Karpas-422 (cell line): ENCODE results near the gene SH2D3A. TPM values are rescaled to one million over a fixed set of nuclear protein-coding genes. Genes with fewer than 3 reads are reported as not detected.

ENCODE experiments used
- DNase-seq: peaks from one replicate; pipeline ENCODE4 v3.0.0-alpha.2; 2015
- H2AFZ ChIP-seq: fragments of 200-600 bp; sonication (generic); 2 replicates; pipeline ENCODE4 v1.6.1; 2014; ENCODE audit warnings: antibody characterized with exemption, low read length, mixed read lengths
- H3K27ac ChIP-seq: fragments of 200-600 bp; sonication (generic); 2 replicates; pipeline ENCODE4 v1.5.1; 2014; ENCODE audit warnings: mild to moderate bottlenecking, low read length, moderate library complexity
- H3K27me3 ChIP-seq: fragments of 200-600 bp; sonication (generic); 2 replicates; pipeline ENCODE4 v1.6.1; 2014; ENCODE audit warnings: low read length, mixed read lengths
- H3K36me3 ChIP-seq: fragments of 200-600 bp; sonication (generic); 2 replicates; pipeline ENCODE4 v1.6.1; 2014; ENCODE audit warnings: low read length, mixed read lengths; ENCODE audit not compliant: insufficient read depth
- H3K4me1 ChIP-seq: fragments of 200-600 bp; sonication (generic); 2 replicates; pipeline ENCODE4 v1.6.1; 2014; ENCODE audit warnings: mild to moderate bottlenecking, low read length, mixed read lengths
- H3K4me2 ChIP-seq: fragments of 200-600 bp; sonication (generic); 2 replicates; pipeline ENCODE4 v1.6.1; 2014; ENCODE audit warnings: low read length, low read depth, mild to moderate bottlenecking; ENCODE audit not compliant: poor library complexity, severe bottlenecking
- H3K4me3 ChIP-seq: fragments of 200-600 bp; sonication (generic); 2 replicates; pipeline ENCODE4 v1.5.1; 2014; ENCODE audit warnings: mild to moderate bottlenecking, antibody characterized with exemption, low read length, mixed read lengths
- H3K79me2 ChIP-seq: fragments of 200-600 bp; sonication (generic); 2 replicates; pipeline ENCODE4 v1.6.1; 2014; ENCODE audit warnings: mild to moderate bottlenecking, low read length, mixed read lengths
- H3K9ac ChIP-seq: fragments of 200-600 bp; sonication (generic); 2 replicates; pipeline ENCODE4 v1.6.0; 2014; ENCODE audit warnings: low read length
- H3K9me2 ChIP-seq: fragments of 200-600 bp; sonication (generic), shearing (Covaris generic); replicated peaks from 2 replicates; pipeline ENCODE4 v1.6.0; 2014; ENCODE audit warnings: mild to moderate bottlenecking, low read length, moderate library complexity; ENCODE audit not compliant: insufficient read depth
- H3K9me3 ChIP-seq: fragments of 300-700, 200-600 bp; sonication (generic); 2 replicates; pipeline ENCODE4 v1.6.1; 2014; ENCODE audit warnings: low read length, mixed read lengths
- H4K20me1 ChIP-seq: fragments of 200-600 bp; sonication (generic); 2 replicates; pipeline ENCODE4 v1.6.1; 2014; ENCODE audit warnings: mild to moderate bottlenecking, antibody characterized with exemption, low read length, low read depth; ENCODE audit not compliant: insufficient read depth
- total RNA-seq: library from RNA; depleted of rRNA; stranded (reverse); fragments of >200 nt; shearing (Covaris generic); gene quantifications from 2 replicates; pipeline ENCODE4 v1.2.3, GENCODE V29; 2014; ENCODE audit warnings: low replicate concordance

SH2D3A gene
- total RNA-seq, 1 experiment from 2014 or later: 3.3 TPM

DNA sequence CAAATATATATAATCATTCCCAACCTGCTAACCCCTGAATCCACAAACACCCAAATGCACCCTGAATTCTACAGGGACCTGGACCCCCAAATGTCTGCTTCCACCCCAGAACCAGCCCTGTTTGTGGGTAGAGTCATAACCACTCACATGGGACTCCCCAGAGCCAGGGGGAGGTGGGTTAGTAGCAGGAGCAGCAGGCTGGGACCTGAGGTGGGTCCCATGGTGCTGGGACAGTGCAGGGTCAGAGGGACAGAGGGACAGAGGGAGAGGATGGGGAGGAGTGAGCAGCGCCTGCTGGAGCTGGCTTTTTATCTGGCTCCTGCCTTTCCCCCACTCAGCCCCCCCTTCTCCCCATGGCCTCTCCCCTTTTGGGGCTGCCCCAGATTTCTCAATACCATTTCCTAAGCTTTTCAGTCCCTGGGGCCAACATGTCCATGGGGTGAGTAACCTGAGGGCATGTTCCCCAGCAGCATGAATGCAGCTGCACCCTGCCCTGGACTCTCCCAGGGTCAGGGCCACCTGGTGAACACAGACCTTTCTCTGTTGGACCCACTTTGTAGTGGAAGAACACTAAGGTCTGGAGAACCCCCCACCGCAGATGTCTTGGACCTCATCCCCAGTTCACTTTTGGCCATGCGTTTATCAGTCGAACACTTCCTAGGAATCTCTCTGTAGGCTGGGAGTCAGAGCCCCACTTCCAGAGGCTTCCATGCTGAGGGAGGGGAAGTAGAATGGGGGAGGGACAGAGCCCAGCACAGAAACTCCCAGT lies 46.7 kb downstream of the SH2D3A start, which contains the start of gene C3:
Gene C3 (minus strand): TSS at position 282 of the 769 bp plus-strand sequence. CDS start 61 bp downstream, at position 221.
- H4K20me1 ChIP-seq: no peaks in the 10 kb centered on the region
- no peak within 1 kb of the TSS for H2AFZ ChIP-seq
- no peaks in the 10 kb centered on the region for H3K9me3 ChIP-seq
- H3K36me3 ChIP-seq: no peaks in the 10 kb centered on the region
- no peak within 1 kb of the TSS for H3K4me3 ChIP-seq
- 0 out of 2 replicates have a peak within 1 kb of the TSS, but pooled peaks have one; percentile 5 for H3K9ac ChIP-seq
- H3K27me3 ChIP-seq: no peaks in the 10 kb centered on the region
- no peak within 1 kb of the TSS for H3K27ac ChIP-seq
- peaks cover 8% of the 10 kb centered on the region for H3K4me1 ChIP-seq
- no peaks in the 10 kb centered on the region for H3K9me2 ChIP-seq
- DNase-seq: no peak
- no peaks in the 10 kb centered on the region for H3K79me2 ChIP-seq
- no peak within 1 kb of the TSS for H3K4me2 ChIP-seq

DNA sequence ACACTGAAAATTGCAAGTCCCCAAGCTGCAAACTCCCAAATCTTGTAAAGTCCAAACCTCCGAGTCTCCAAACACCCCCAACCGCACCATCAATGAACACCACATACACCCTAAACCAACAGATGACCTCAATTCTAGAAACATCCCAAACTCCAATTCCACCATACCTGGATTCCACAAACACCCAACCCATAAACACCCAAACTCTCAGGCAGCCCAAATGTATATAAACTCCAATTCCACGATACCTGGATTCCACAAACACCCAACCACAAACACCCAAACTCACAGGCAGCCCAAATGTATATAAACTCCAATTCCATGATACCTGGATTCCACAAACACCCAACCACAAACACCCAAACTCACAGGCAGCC lies 47.3 kb downstream of the SH2D3A start:
- DNase-seq: no peak
- Histone ChIP-seq H3K27ac (no peak overlapping the region), H3K36me3 (no peaks in the 10 kb centered on the region), H3K9me3 (no peaks in the 10 kb centered on the region), H3K4me3 (no peak overlapping the region), H3K9ac (no peak overlapping the region), H3K27me3 (no peaks in the 10 kb centered on the region), H3K4me1 (peaks cover 8% of the 10 kb centered on the region), H2AFZ (no peak overlapping the region), H4K20me1 (no peaks in the 10 kb centered on the region), H3K79me2 (no peaks in the 10 kb centered on the region), H3K4me2 (no peak overlapping the region), H3K9me2 (no peaks in the 10 kb centered on the region)

DNA sequence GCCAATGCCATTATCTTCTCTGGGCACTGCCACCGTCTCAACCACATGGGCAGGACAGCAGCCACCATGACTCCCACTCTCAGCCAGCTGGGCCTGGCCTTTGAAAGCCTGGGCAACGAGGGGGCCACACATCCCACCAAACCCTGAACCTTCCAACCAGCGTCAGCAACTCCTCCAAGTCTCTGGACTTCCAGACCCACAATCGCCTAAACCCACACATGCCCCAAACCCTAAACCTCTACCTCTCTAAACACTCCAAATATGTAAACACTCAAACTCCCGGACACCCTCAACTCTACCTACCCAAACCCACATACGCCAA lies 47.7 kb downstream of the SH2D3A start:
- no peaks in the 10 kb centered on the region for H3K9me3 ChIP-seq
- H4K20me1 ChIP-seq: no peaks in the 10 kb centered on the region
- no peak overlapping the region for H3K9ac ChIP-seq
- H3K4me1 ChIP-seq: peaks cover 8% of the 10 kb centered on the region
- H3K79me2 ChIP-seq: no peaks in the 10 kb centered on the region
- H3K4me2 ChIP-seq: no peak overlapping the region
- no peaks in the 10 kb centered on the region for H3K9me2 ChIP-seq
- no peak for DNase-seq
- H3K4me3 ChIP-seq: no peak overlapping the region
- H3K27me3 ChIP-seq: no peaks in the 10 kb centered on the region
- no peaks in the 10 kb centered on the region for H3K36me3 ChIP-seq
- no peak overlapping the region for H3K27ac ChIP-seq
- H2AFZ ChIP-seq: no peak overlapping the region

DNA sequence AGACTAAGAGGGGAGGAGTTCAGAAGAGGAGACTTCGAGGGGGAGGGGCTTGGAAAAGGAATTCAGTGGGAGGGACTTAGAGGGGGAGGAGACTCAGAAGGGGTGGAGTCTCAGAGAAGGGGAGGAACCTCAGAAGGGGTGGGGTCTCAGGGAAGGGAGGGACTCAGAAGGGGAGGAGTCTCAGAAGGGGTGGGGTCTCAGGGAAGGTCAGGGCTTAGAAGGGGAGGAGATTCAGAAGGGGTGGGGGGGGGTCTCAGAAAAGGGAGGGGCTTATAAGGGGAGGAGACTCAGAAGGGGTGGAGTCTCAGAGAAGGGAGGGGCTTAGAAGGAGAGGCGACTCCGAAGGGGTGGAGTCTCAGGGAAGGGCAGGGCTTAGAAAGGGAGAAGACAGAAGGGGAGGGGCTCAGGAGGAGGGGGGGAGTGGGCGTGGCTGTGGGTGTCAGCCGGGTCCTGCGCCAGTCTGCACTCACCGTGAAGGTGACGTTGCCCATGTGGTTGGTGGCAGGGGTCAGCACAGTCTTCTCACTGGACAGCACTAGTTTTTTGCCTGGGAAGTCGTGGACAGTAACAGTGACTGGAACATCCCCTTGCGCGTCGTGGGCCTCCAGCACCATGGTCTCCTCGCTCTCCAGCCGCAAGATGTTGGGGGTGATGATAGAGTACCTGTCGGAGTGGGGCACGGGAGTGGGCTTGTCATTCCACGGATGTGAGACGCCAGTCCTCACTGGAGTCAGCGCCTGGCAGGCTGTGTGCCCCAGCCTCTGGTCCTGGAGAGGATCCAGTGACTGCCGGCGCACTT lies 48.3 kb downstream of the SH2D3A start:
- peaks cover 8% of the 10 kb centered on the region for H3K4me1 ChIP-seq
- no peak overlapping the region for H3K9ac ChIP-seq
- H3K36me3 ChIP-seq: no peaks in the 10 kb centered on the region
- H3K9me3 ChIP-seq: no peaks in the 10 kb centered on the region
- no peaks in the 10 kb centered on the region for H3K9me2 ChIP-seq
- no peaks in the 10 kb centered on the region for H4K20me1 ChIP-seq
- H3K79me2 ChIP-seq: no peaks in the 10 kb centered on the region
- no peak overlapping the region for H3K27ac ChIP-seq
- H3K4me2 ChIP-seq: no peak overlapping the region
- H2AFZ ChIP-seq: no peak overlapping the region
- no peaks in the 10 kb centered on the region for H3K27me3 ChIP-seq
- DNase-seq: peak; percentile 75
- H3K4me3 ChIP-seq: no peak overlapping the region

GRCh38 chr19:6718111-6718740 lies 49.0 kb downstream of the SH2D3A start:
- no peak overlapping the region for H3K9ac ChIP-seq
- H3K9me3 ChIP-seq: no peaks in the 10 kb centered on the region
- no peak overlapping the region for H3K27ac ChIP-seq
- no peaks in the 10 kb centered on the region for H4K20me1 ChIP-seq
- no peak overlapping the region for H3K4me2 ChIP-seq
- H3K36me3 ChIP-seq: no peaks in the 10 kb centered on the region
- H3K4me1 ChIP-seq: peaks cover 8% of the 10 kb centered on the region
- no peak overlapping the region for H2AFZ ChIP-seq
- no peaks in the 10 kb centered on the region for H3K9me2 ChIP-seq
- no peak for DNase-seq
- no peak overlapping the region for H3K4me3 ChIP-seq
- no peaks in the 10 kb centered on the region for H3K79me2 ChIP-seq
- H3K27me3 ChIP-seq: no peaks in the 10 kb centered on the region

- Histone ChIP-seq H3K9me2 (no peaks in the 10 kb centered on the region), H3K27me3 (no peaks in the 10 kb centered on the region), H3K27ac (no peak overlapping the region), H3K79me2 (no peaks in the 10 kb centered on the region), H3K4me1 (peaks cover 8% of the 10 kb centered on the region), H3K36me3 (no peaks in the 10 kb centered on the region), H3K9ac (no peak overlapping the region), H2AFZ (no peak overlapping the region), H4K20me1 (no peaks in the 10 kb centered on the region), H3K4me2 (no peak overlapping the region), H3K4me3 (no peak overlapping the region), H3K9me3 (no peaks in the 10 kb centered on the region)
- no peak for DNase-seq
Observed at GRCh38 chr19:6717441-6717971, 49.7 kb downstream of the SH2D3A start.

- Histone ChIP-seq H3K9me2 (no peaks in the 10 kb centered on the region), H3K4me3 (no peak overlapping the region), H3K27ac (no peak overlapping the region), H3K79me2 (no peaks in the 10 kb centered on the region), H2AFZ (no peak overlapping the region), H3K27me3 (no peaks in the 10 kb centered on the region), H3K36me3 (no peaks in the 10 kb centered on the region), H4K20me1 (no peaks in the 10 kb centered on the region), H3K4me2 (no peak overlapping the region), H3K4me1 (peaks cover 8% of the 10 kb centered on the region), H3K9ac (no peak overlapping the region), H3K9me3 (no peaks in the 10 kb centered on the region)
- no peak for DNase-seq
Observed at GRCh38 chr19:6717036-6717435, 50.2 kb downstream of the SH2D3A start.

DNA sequence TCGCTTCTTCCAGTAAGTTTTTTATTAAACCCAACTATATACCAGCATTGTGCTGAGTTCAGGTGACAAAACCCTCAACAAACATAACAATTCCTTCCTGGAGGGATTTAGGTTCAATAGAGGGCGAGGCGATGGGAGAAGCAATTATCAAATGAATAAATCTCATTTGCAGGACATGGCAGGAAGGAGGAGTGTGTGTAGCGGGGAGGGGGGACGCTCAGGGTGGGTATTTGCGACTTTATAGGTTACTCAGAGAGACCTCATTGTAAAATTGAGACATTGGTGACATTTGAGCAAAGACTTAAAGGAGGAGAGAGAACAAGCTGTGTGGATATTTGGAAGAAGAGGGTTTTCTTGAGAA lies 50.6 kb downstream of the SH2D3A start:
- no peaks in the 10 kb centered on the region for H3K27me3 ChIP-seq
- H3K4me2 ChIP-seq: no peak overlapping the region
- peaks cover 4% of the 10 kb centered on the region for H3K4me1 ChIP-seq
- no peaks in the 10 kb centered on the region for H3K9me3 ChIP-seq
- no peak overlapping the region for H3K27ac ChIP-seq
- no peak overlapping the region for H3K4me3 ChIP-seq
- H2AFZ ChIP-seq: no peak overlapping the region
- H3K79me2 ChIP-seq: no peaks in the 10 kb centered on the region
- H3K9me2 ChIP-seq: no peaks in the 10 kb centered on the region
- DNase-seq: no peak
- H3K36me3 ChIP-seq: no peaks in the 10 kb centered on the region
- no peak overlapping the region for H3K9ac ChIP-seq
- H4K20me1 ChIP-seq: no peaks in the 10 kb centered on the region
